Lower lobe of right lung (tissue), 2 donors: ENCODE data around the gene ALDOA. TPM values are rescaled to one million over a fixed set of nuclear protein-coding genes. Genes with fewer than 3 reads are reported as not detected.

Experiments
- ATAC-seq, 2 donors: fragments of 200-7000 bp; cut with Tn5 transposase; one replicate each; pipeline ENCODE4 v1.9.1; 2020 to 2022; ENCODE audit warnings: mild to moderate bottlenecking in 2 of 2, moderate library complexity in 2 of 2
- DNase-seq: peaks from one replicate; pipeline ENCODE4 v3.0.0-alpha.2; 2020
- H3K27ac ChIP-seq: fragments of 200-600 bp; one replicate; pipeline ENCODE4 v1.8.0; 2022
- H3K27me3 ChIP-seq: fragments of 200-600 bp; one replicate; pipeline ENCODE4 v1.8.0; 2022; ENCODE audit warnings: low read depth
- H3K36me3 ChIP-seq: fragments of 200-600 bp; one replicate; pipeline ENCODE4 v1.8.0; 2022; ENCODE audit warnings: mild to moderate bottlenecking
- H3K4me1 ChIP-seq: fragments of 200-600 bp; one replicate; pipeline ENCODE4 v1.8.0; 2022
- H3K4me3 ChIP-seq: fragments of 200-600 bp; one replicate; pipeline ENCODE4 v1.8.0; 2022; ENCODE audit warnings: mild to moderate bottlenecking
- H3K9me3 ChIP-seq: fragments of 200-600 bp; one replicate; pipeline ENCODE4 v1.8.0; 2022
- CTCF ChIP-seq: fragments of 200-600 bp; IDR thresholded peaks from one replicate; pipeline ENCODE4 v1.8.0; 2022; ENCODE audit warnings: antibody characterized with exemption, mild to moderate bottlenecking
- intact Hi-C: fragments of 100-400 bp; cut with DNase I; formaldehyde crosslinking; loops from one replicate; pipeline ENCODE4 v1.11.0; 2022
- total RNA-seq: library from RNA; stranded (reverse); fragmentation: NEBNext Ultra II Directional; extraction: Animal tissue kit (Norgen Biotek cat#: 25700); gene quantifications from one replicate; pipeline ENCODE4 v1.2.1, GENCODE V29; 2021
- donor health status: DM: no; HTN: yes; CAD: no; lungs with severe emphysema.

Gene ALDOA
- total RNA-seq, 1 donor from 2014 or later, result 733 TPM

GRCh38 chr16:30079480-30079879, 13.9 kb downstream of the ALDOA start:
- Histone ChIP-seq H3K9me3 (no peaks in the 10 kb centered on the region), H3K27ac (no peak overlapping the region), H3K4me1 (peaks cover 31% of the 10 kb centered on the region), H3K4me3 (no peak overlapping the region), H3K36me3 (peaks cover 71% of the 10 kb centered on the region), H3K27me3 (no peaks in the 10 kb centered on the region)
- intact Hi-C loops, result no loop called here
- TF ChIP-seq CTCF, result no peak
- ATAC-seq (no peak), DNase-seq (no peak)

- no peak for DNase-seq
- no peak for TF ChIP-seq CTCF
- peaks cover 87% of the 10 kb centered on the region for H3K36me3 ChIP-seq
- H3K27me3 ChIP-seq, result no peaks in the 10 kb centered on the region
- intact Hi-C loops, result no loop called here
- H3K4me3 ChIP-seq, result no peak overlapping the region
- H3K4me1 ChIP-seq, result peaks cover 12% of the 10 kb centered on the region
- no peak for ATAC-seq
- no peaks in the 10 kb centered on the region for H3K9me3 ChIP-seq
- H3K27ac ChIP-seq, result no peak overlapping the region
These were observed 17.1 kb downstream of the ALDOA start for GRCh38 chr16:30082545-30083090.

- Histone ChIP-seq H3K9me3 (no peaks in the 10 kb centered on the region), H3K36me3 (peaks cover 79% of the 10 kb centered on the region), H3K4me1 (peaks cover 4% of the 10 kb centered on the region), H3K27me3 (no peaks in the 10 kb centered on the region), H3K4me3 (no peak overlapping the region), H3K27ac (no peak overlapping the region)
- intact Hi-C loops, result no loop called here
- no peak for ATAC-seq
- DNase-seq, result no peak
- TF ChIP-seq CTCF, result no peak
These were observed 17.9 kb downstream of the ALDOA start for GRCh38 chr16:30083216-30084055.

GRCh38 chr16:30084096-30084815, 18.7 kb downstream of the ALDOA start:
- intact Hi-C loops, result no loop called here
- ATAC-seq (no peak), DNase-seq (no peak)
- Histone ChIP-seq H3K27ac (no peak overlapping the region), H3K4me1 (no peaks in the 10 kb centered on the region), H3K9me3 (no peaks in the 10 kb centered on the region), H3K27me3 (no peaks in the 10 kb centered on the region), H3K4me3 (no peak overlapping the region), H3K36me3 (peaks cover 71% of the 10 kb centered on the region)
- no peak for TF ChIP-seq CTCF

GRCh38 chr16:30084816-30085159, 19.2 kb downstream of the ALDOA start:
- intact Hi-C loops, result no loop called here
- Histone ChIP-seq H3K27me3 (no peaks in the 10 kb centered on the region), H3K4me1 (no peaks in the 10 kb centered on the region), H3K27ac (no peak overlapping the region), H3K9me3 (no peaks in the 10 kb centered on the region), H3K36me3 (peaks cover 65% of the 10 kb centered on the region), H3K4me3 (no peak overlapping the region)
- DNase-seq (no peak), ATAC-seq (peak in 1 of 2 donors; percentile 4)
- no peak for TF ChIP-seq CTCF
